Ramos (cell line): Measurements from ENCODE around the gene C1QTNF8.

Experiments used
- in situ Hi-C: fragments of 300-500 bp; cut with MboI; formaldehyde crosslinking; loops from one replicate; pipeline ENCODE4 v1.14.3; 2022; ENCODE audit warnings: low sequenced_read_pairs; ENCODE audit not compliant: unreplicated experiment

Gene C1QTNF8

GRCh38 chr16:1127971-1128715, 32.1 kb upstream of the C1QTNF8 start:
- in situ Hi-C loops = no loop called here

GRCh38 chr16:1127101-1127500, 31.1 kb upstream of the C1QTNF8 start:
- in situ Hi-C loops = no loop called here

- in situ Hi-C loops = no loop called here
Measured at GRCh38 chr16:1126586-1126985, 30.5 kb upstream of the C1QTNF8 start.

DNA sequence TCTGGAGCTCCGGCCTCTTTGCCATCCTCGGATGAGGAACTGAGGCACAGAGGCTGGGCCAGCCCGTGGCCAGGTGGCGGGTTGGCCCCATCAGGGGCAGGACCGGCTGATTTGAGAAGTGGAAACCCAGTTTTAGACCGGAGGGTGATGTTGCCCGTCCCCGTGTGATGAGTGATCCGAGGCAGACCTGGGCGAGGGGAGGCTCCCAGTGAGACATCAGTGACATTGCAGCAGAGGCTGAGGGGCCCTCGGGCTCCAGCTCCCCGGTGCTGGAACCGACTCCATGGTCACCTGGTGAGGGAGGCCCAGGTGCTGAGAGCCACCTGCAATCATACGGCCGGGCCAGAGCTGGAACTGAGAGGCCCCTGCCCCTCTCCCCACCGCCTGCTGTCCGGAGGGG, 30.0 kb upstream of the C1QTNF8 start:
- in situ Hi-C loops = no loop called here

DNA sequence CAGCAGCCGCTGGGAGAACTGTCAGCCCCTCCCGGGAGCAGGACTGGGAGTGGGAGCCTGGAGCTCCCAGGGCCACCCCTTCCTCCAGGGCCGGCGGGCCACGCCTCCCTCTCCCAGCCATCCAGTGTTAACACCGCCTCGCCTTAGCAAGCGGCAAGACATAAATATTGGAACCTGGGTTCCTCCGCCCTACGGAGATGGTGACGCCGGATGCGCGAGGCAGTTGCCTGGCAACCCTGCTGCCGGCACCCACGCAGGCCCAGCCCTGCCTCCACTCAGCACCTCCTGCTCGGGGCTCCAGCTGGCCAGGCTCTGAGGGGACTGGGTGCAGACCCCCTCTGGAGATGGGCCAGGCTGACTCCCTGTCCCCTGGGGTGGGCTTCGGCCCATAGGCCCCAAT, 29.4 kb upstream of the C1QTNF8 start:
- in situ Hi-C loops = no loop called here

- in situ Hi-C loops = no loop called here
Measured at GRCh38 chr16:1124795-1125194, 28.8 kb upstream of the C1QTNF8 start.

- in situ Hi-C loops = no loop called here
Measured at GRCh38 chr16:1124291-1124690, 28.2 kb upstream of the C1QTNF8 start.

DNA sequence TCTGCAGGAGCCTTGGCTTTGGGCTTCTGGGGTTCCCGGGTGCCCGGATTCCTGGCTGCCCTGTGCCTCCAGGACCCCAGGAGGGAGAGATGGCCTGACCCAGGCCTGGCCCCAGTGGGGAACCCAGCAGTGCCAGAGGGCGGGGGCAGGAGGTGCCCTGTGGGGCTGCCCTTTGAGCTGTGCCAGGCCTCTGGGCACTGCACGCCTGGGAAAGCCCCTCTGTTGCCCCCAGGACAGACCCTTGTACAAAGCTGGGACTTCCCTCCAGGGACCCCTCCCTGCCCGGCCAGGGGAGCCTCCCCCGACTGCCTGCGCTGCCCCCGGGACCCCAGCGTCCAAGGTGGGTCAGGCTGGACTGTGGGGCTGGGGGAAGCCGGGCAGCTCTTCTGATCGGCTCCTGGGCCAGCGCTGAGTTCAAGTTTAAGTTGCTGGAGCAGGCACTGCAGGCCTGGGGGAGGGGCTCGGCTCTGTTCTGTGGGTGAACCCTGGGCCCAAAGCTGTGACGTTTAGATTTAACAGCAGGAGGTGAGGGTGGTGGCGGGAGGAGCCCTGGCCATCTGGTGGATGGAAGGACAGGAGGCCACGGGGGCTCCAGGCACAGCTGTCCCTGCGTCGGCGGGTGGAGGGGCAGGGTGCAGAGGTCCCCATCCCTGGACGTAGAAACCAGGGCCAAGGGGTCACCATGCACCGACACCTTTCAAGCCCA, 27.6 kb upstream of the C1QTNF8 start:
- in situ Hi-C loops = no loop called here

- in situ Hi-C loops = no loop called here
Measured at GRCh38 chr16:1122398-1122765, 26.3 kb upstream of the C1QTNF8 start.

- in situ Hi-C loops = no loop called here
Measured at GRCh38 chr16:1121601-1122397, 25.8 kb upstream of the C1QTNF8 start.

DNA sequence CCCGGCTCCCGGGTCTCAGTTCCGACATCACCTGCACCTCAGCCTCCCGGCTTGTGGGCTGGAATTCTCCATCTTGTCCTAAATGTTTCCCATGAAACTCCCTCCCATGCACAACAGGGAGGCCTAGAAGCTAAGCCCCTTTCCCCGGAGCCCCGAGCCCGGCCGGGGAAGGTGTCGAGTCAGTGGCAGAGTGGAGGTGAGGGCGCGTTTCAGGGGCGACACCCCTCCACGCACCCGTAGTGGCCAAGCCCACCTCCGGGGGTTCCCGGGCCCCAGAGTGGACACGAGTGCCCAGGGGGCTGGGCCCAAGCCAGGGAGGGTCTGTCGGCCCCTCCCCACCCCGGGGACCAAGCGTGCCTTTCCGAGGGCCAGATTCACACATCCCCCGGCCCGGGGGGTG, 25.0 kb upstream of the C1QTNF8 start:
- in situ Hi-C loops = no loop called here

DNA sequence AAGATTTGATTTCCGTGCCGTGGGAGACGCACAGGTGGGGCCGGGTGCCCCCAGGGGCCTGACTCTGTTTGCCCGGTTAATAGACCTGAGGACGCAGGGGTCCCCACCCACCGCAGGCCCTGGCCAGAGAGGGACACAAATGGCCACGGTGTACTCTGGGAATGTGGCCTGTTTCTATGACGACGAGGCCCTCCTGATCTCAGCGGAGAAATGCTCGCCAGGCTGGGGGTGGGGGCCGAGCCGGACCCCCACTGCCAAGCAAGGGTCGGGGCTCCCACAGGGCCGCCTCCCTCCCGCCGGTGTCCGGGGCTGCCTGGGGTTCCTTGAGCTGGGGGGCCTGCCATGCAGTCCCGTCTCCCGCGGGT, 24.5 kb upstream of the C1QTNF8 start:
- in situ Hi-C loops = no loop called here

DNA sequence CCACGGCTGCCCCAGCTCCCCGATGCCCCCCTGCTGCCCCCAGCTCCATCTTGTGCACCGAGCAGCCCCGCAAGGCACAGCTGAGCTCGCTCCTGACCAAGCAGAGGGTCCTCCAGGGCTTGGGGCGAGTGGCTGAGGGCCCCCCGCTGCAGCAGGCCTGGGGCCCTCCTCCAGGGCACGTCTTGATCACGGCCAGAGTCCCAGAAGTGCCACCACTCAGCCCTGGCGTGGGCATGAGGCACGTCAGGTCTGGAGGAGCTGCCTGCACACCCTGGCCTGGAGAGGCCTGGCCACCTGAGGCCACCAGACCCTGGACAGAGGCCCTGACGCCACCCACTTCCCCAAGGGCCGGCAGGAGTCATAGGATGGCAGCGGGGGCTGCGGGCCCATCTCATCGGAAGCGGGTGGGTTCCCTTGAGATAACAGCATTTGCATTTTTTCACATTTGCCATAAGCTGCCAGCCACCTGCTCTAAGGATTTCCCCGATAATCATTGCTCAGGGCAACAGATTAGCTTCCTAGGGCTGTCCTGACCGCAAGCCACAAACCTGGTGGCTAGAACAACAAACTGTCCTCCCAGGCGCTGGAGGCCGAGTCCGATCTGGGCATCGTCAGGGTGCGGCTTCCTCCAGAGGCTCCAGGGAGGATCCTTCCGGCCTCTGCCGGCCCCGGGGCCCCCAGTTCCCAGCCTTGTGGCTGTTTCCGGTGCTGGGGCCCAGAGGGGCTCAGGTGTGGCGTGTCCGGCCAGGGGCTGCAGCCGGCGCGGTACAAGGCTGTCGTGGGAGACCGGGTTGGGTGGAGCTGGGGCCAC, 23.9 kb upstream of the C1QTNF8 start:
- in situ Hi-C loops = no loop called here

GRCh38 chr16:1119129-1119528, 23.1 kb upstream of the C1QTNF8 start:
- in situ Hi-C loops = no loop called here

- in situ Hi-C loops = no loop called here
Measured at GRCh38 chr16:1117926-1118325, 21.9 kb upstream of the C1QTNF8 start.

DNA sequence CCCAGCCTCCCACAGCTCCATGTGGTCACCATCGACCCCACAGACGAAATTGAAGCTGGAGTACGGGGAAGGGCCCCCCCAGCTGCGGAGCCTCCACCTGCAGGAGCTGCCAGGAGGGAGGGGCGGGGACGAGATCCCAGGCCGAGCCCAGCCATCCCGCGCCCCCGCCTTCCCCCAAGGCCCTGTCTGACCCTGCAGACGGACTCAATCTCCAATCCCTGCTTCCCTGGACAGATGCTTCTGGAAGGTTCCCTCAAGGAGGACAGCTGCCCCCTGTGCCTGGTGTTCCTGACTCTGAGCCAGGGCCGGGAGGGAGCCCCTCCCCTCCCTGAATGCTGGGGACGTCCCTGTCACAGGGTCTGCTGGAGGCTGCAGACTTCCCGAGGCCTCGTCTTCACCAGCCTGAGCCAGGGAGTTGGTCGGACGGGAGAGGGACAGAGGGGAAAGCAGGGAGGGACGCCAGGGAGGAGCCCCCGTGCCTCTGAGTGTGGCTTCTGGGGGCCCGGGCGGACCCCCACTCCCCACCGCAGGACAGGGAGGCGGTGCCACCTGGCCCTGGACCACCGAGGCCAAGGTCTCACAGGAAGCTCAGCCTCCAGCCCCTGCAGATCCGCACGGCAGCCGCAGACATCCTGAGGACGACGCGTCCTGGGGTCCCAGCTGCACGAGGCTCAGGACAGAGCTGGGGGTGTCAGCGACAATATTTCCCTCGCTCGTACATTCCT, 21.3 kb upstream of the C1QTNF8 start:
- in situ Hi-C loops = no loop called here

DNA sequence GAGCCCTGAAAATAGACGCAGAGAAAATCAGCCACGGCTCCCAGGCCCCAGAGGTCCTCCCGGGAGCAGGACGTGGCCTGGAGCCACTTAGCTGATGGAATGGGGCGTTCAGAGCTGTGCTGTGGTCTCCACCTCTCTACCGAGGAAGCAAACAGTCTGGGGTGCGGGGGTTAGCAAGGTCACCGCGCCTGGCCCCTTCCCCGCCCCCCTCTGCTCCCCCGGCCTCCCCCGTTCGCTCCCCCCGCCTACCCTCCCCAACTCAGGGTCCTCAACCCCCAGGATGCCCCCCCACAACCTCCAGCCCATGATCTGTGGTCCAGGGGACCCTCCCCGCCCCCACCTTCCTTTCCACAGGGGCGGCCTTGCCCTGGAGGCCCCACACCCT, 20.6 kb upstream of the C1QTNF8 start:
- in situ Hi-C loops = no loop called here

DNA sequence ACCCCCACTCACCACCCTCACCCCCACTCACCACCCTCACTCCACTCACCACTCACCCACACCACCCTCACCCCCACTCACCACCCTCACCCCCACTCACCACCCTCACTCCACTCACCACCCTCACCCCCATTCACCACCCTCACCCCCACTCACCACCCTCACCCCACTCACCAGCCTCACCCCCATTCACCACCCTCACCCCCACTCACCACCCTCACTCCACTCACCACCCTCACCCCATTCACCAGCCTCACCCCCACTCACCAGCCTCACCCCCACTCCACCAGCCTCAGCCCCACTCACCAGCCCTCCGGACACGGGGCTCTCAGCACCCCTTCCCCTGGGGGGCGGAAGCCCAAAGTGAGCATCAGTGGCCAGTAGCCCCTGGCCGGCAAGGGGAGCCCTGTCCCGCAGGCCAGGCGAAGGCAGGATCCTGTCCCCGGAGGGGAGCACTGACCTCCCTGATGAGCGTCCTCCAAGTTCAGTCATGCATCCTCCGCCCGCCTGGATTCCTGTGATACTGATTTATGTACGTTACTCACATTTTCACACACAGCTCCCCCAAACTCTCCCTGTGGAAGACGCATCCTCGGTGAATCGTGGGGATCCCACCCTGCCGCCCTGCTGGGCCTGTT, 18.0 kb upstream of the C1QTNF8 start:
- in situ Hi-C loops = no loop called here

- in situ Hi-C loops = no loop called here
Measured at GRCh38 chr16:1113489-1113888, 17.4 kb upstream of the C1QTNF8 start.
